HepG2 (cell line): ENCODE data around the gene PCCB.

Experiments
- SIX4 ChIP-seq: sonication (generic); formaldehyde crosslinking; IDR thresholded peaks from 2 replicates; pipeline ENCODE4 v1.4.0; 2020; ENCODE audit warnings: missing genetic modification reagents
- TBP ChIP-seq: sonication (generic); formaldehyde crosslinking; IDR thresholded peaks from 2 replicates; pipeline ENCODE4 v1.5.0; 2020; ENCODE audit warnings: missing genetic modification reagents
- ZFX ChIP-seq: sonication (generic); formaldehyde crosslinking; IDR thresholded peaks from 2 replicates; pipeline ENCODE4 v1.4.0; 2020; ENCODE audit warnings: mild to moderate bottlenecking, low read depth, missing genetic modification reagents, moderate library complexity
- ZSCAN9 ChIP-seq: IDR thresholded peaks from 2 replicates; pipeline ENCODE4 v1.6.1; 2016; ENCODE audit warnings: borderline replicate concordance

- TF ChIP-seq SIX4 (CRISPR knock-in tag) (no peak), ZSCAN9 (CRISPR knock-in tag) (peak; percentile 95), TBP (CRISPR knock-in tag) (no peak), ZFX (CRISPR knock-in tag) (peak; percentile 40)
Observed at GRCh38 chr3:136250903-136251460, 842 bp downstream of the PCCB start.
